OCI-LY7 (cell line): ENCODE measurements around the gene SLC52A3. TPM values are rescaled to one million over a fixed set of nuclear protein-coding genes. Genes with fewer than 3 reads are reported as not detected.
"Not testable (repeated sequence)": the region's sequence is repeated elsewhere in the genome, so short reads cannot be mapped to it uniquely, and the experiment has no call there.

Source experiments
- BruUV-seq: library from RNA; stranded (reverse); fragments of 400-500 nt; replicated peaks from 2 replicates; lab custom pipeline; 2021; lab: Mats Ljungman, UMichigan
- CTCF ChIA-PET: fragments of 300-600 bp; sonication (Branson Sonifier 250); formaldehyde crosslinking; loops from one replicate; lab custom pipeline; 2022; ENCODE audit warnings: antibody characterized with exemption; ENCODE audit not compliant: unreplicated experiment; lab: Charles Lee
- POLR2A ChIA-PET: fragments of 300-600 bp; sonication (Branson Sonifier 250); formaldehyde crosslinking; loops from one replicate; lab custom pipeline; 2022; ENCODE audit warnings: antibody characterized with exemption; lab: Charles Lee
- DNase-seq: peaks from one replicate; pipeline ENCODE4 v3.0.0-alpha.2; 2015; ENCODE audit warnings: low spot score
- H2AFZ ChIP-seq: fragments of 200-600 bp; sonication (generic), shearing (Covaris generic); 2 replicates; pipeline ENCODE4 v1.6.1; 2014; ENCODE audit warnings: mild to moderate bottlenecking, antibody characterized with exemption, low read length, moderate library complexity
- H3K27ac ChIP-seq: fragments of 200-600 bp; sonication (generic); 2 replicates; pipeline ENCODE4 v1.5.1; 2014; ENCODE audit warnings: mixed run types, low read depth, mild to moderate bottlenecking, moderate library complexity, low read length, inconsistent platforms; ENCODE audit not compliant: poor library complexity, severe bottlenecking
- H3K36me3 ChIP-seq: fragments of 200-600 bp; sonication (generic); 2 replicates; pipeline ENCODE4 v1.6.1; 2014; ENCODE audit warnings: mild to moderate bottlenecking, antibody characterized with exemption, low read length, moderate library complexity, mixed read lengths; ENCODE audit not compliant: insufficient read depth
- H3K4me1 ChIP-seq: fragments of 200-600 bp; sonication (generic); 2 replicates; pipeline ENCODE4 v1.5.1; 2014; ENCODE audit warnings: mild to moderate bottlenecking, low read length; ENCODE audit not compliant: insufficient read depth, poor library complexity, severe bottlenecking
- H3K4me2 ChIP-seq: fragments of 200-600 bp; sonication (generic); 2 replicates; pipeline ENCODE4 v1.6.1; 2014; ENCODE audit warnings: mild to moderate bottlenecking, low read length
- H3K4me3 ChIP-seq: fragments of 200-600 bp; sonication (generic); 2 replicates; pipeline ENCODE4 v1.5.1; 2014; ENCODE audit warnings: mild to moderate bottlenecking, low read depth, low read length; ENCODE audit not compliant: poor library complexity, severe bottlenecking
- H3K79me2 ChIP-seq: fragments of 200-600 bp; sonication (generic); 2 replicates; pipeline ENCODE4 v1.6.1; 2016; ENCODE audit warnings: low read depth, mild to moderate bottlenecking, low read length, moderate library complexity, mixed read lengths; ENCODE audit not compliant: insufficient read depth
- H3K9me2 ChIP-seq: fragments of 200-600 bp; sonication (generic); 2 replicates; pipeline ENCODE4 v1.6.1; 2016; ENCODE audit warnings: mild to moderate bottlenecking, low read length, mixed read lengths; ENCODE audit not compliant: insufficient read depth
- H3K9me3 ChIP-seq: fragments of 200-600 bp; sonication (generic); 2 replicates; pipeline ENCODE4 v1.6.1; 2014; ENCODE audit warnings: mild to moderate bottlenecking, mixed run types, low read length, mixed read lengths
- H4K20me1 ChIP-seq: fragments of 200-600 bp; sonication (generic); 2 replicates; pipeline ENCODE4 v1.6.1; 2014; ENCODE audit warnings: mild to moderate bottlenecking, antibody characterized with exemption, low read length, moderate library complexity, mixed read lengths; ENCODE audit not compliant: insufficient read depth
- CTCF ChIP-seq: fragments of 200-600 bp; sonication (generic); conservative IDR thresholded peaks from 2 replicates; pipeline ENCODE4 v1.5.1; 2014; ENCODE audit warnings: mild to moderate bottlenecking, antibody characterized with exemption, low read length, moderate library complexity, mixed read lengths
- EZH2phosphoT487 ChIP-seq: fragments of 200-600 bp; sonication (generic); IDR thresholded peaks from 2 replicates; pipeline ENCODE4 v1.6.1; 2018; ENCODE audit warnings: low read depth, borderline replicate concordance, mild to moderate bottlenecking, mixed run types, antibody characterized with exemption, low read length, moderate library complexity, mixed read lengths
- intact Hi-C: fragments of 100-400 bp; cut with micrococcal nuclease; formaldehyde crosslinking; loops from one replicate; pipeline ENCODE4 v1.10.0; 2022; ENCODE audit not compliant: unreplicated experiment
- total RNA-seq, 2 experiments: library from RNA; depleted of rRNA in 1 of 2; stranded (reverse); fragments of >200 nt in 1 of 2; shearing (Covaris generic) in 1 of 2; gene quantifications; 2 replicates each; pipeline ENCODE4 v1.2.3, GENCODE V29; 2014 to 2022

SLC52A3 gene
- total RNA-seq, 2 experiments from 2014 or later: not detected

DNA sequence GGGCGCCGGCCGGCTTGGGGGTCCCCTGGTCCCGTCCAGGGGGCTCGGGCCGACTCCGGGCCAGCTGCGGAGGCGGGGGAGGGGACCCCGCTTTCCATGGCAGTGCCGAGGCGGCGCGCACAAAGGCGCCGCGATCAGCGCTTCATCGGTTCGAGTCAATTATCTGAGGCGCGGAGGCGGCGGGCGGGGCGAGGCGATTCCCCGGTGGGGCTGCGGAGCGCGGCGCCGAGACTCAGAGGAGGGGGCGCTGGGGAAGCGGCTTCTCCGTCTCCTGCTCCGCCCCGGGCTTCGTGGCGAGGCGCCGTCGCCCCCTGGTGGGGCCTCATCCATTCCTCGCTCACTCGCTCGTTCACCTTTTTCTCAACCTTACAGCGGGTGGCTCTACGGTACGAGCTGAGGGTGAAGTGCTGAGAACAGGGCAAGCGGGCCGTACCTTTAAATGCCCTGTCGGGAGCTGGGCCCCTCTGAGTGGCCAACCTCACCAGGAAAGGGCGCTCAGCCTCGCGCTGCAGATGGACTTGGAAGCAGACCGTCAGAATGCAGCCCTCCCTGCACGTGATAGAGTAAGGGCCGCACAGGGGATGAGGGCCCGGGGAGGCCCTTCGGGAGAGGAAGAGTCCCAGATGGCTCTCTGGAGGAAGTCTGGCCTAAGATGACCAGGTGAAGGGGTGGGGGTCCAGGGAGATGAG, 39.9 kb downstream of the SLC52A3 start:
- Histone ChIP-seq H3K9me2 (no peaks in the 10 kb centered on the region), H4K20me1 (no peaks in the 10 kb centered on the region), H3K27ac (no peak overlapping the region), H3K9me3 (no peaks in the 10 kb centered on the region), H3K4me1 (no peaks in the 10 kb centered on the region), H3K79me2 (no peaks in the 10 kb centered on the region), H3K36me3 (no peaks in the 10 kb centered on the region), H2AFZ (no peak overlapping the region), H3K4me2 (no peak overlapping the region), H3K4me3 (no peak overlapping the region)
- CTCF ChIA-PET: no interaction called here
- TF ChIP-seq CTCF (peak; percentile 52), EZH2phosphoT487 (no peak)
- peak; percentile 7 for DNase-seq
- intact Hi-C loops: no loop called here
- no TSS peak for BruUV-seq
- POLR2A ChIA-PET: interaction anchor here (0.6 kb wide), 1 partner anchor 56 kb away, joined by 3 read pairs; no protein-coding TSS in a partner anchor

DNA sequence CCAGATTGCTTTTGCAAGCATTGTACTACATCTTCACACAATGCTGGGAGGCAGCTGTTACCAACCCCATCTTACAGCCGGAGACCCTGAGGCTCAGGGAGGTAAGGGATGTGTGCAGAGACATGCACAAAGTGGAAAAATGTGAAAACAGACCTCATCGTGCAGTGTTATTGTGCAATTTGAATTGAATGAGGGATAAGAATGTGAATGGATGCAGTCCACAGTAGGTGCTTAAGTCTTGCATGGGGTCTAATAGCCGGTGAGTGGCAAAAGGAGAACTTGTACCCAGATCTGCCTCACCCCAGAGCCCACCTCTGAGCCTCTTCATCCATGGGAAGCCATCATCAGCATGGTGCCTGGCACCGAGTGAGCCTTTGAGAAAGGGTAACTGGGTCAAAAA, 42.1 kb downstream of the SLC52A3 start:
- Histone ChIP-seq H4K20me1 (no peaks in the 10 kb centered on the region), H3K4me1 (no peaks in the 10 kb centered on the region), H3K9me2 (no peaks in the 10 kb centered on the region), H3K27ac (no peak overlapping the region), H3K4me2 (no peak overlapping the region), H3K79me2 (no peaks in the 10 kb centered on the region), H3K9me3 (no peaks in the 10 kb centered on the region), H2AFZ (no peak overlapping the region), H3K36me3 (no peaks in the 10 kb centered on the region), H3K4me3 (no peak overlapping the region)
- POLR2A ChIA-PET: interaction anchor here (0.7 kb wide), 1 partner anchor 11 kb away, joined by 3 read pairs; no protein-coding TSS in a partner anchor
- no peak for DNase-seq
- CTCF ChIA-PET: interaction anchor here (0.6 kb wide), 1 partner anchor 267 kb away, joined by 4 read pairs; no protein-coding TSS in a partner anchor
- TF ChIP-seq CTCF: no peak
- no peak for TF ChIP-seq EZH2phosphoT487
- intact Hi-C loops: no loop called here
- BruUV-seq: no TSS peak

DNA sequence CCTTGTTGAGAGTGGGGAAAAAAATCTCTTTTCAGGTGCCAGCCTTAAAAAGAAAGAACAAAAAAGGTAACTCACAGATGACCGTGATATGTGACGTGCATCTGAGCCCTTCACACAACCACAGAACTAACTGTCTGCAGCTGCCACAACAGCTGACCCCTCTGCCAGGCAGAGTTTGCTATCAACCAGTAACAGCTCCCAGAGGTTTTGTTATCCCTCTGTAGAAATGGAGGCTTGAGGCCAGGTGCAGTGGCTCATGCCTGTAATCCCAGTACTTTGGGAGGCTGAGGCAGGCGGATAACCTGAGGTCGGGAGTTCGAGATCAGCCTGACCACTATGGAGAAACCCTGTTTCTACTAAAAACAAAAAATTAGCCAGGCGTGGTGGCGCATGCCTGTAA, 42.8 kb downstream of the SLC52A3 start:
- no peak overlapping the region for H3K4me2 ChIP-seq
- no peak overlapping the region for H2AFZ ChIP-seq
- POLR2A ChIA-PET: no interaction called here
- H3K4me1 ChIP-seq: no peaks in the 10 kb centered on the region
- no peak overlapping the region for H3K4me3 ChIP-seq
- no TSS peak for BruUV-seq
- H3K36me3 ChIP-seq: no peaks in the 10 kb centered on the region
- no peaks in the 10 kb centered on the region for H3K79me2 ChIP-seq
- intact Hi-C loops: no loop called here
- H3K27ac ChIP-seq: no peak overlapping the region
- H3K9me3 ChIP-seq: no peaks in the 10 kb centered on the region
- CTCF ChIA-PET: no interaction called here
- no peaks in the 10 kb centered on the region for H3K9me2 ChIP-seq
- TF ChIP-seq EZH2phosphoT487: no peak
- no peak for TF ChIP-seq CTCF
- H4K20me1 ChIP-seq: no peaks in the 10 kb centered on the region
- no peak for DNase-seq

- DNase-seq, H2AFZ ChIP-seq, H3K9me3 ChIP-seq, BruUV-seq, H3K4me3 ChIP-seq, H3K4me1 ChIP-seq, H3K4me2 ChIP-seq, intact Hi-C loops, H3K27ac ChIP-seq, H3K36me3 ChIP-seq, CTCF ChIA-PET, H3K79me2 ChIP-seq, H4K20me1 ChIP-seq, H3K9me2 ChIP-seq: not testable (repeated sequence)
- POLR2A ChIA-PET: interaction anchor here (0.7 kb wide), 1 partner anchor 154 kb away, joined by 6 read pairs; no protein-coding TSS in a partner anchor
Measured at GRCh38 chr20:724797-725196, 43.5 kb downstream of the SLC52A3 start.
